GM23338 (cell line): ENCODE measurements around the gene OR52D1.

Source experiments
- CREB1 ChIP-seq: fragments of 250-450 bp; sonication (Bioruptor Pico); IDR thresholded peaks from 2 replicates; pipeline ENCODE4 v1.5.0; 2020; ENCODE audit warnings: low read depth, mild to moderate bottlenecking, moderate library complexity
- EZH2phosphoT487 ChIP-seq: fragments of 200-600 bp; sonication (generic); IDR thresholded peaks from one replicate; pipeline ENCODE4 v1.8.1; 2018; ENCODE audit warnings: antibody characterized with exemption; ENCODE audit not compliant: unreplicated experiment
- POLR2AphosphoS5 ChIP-seq: IDR thresholded peaks from 2 replicates; pipeline ENCODE4 v1.6.1; 2016; ENCODE audit warnings: antibody characterized with exemption, low read depth
- REST ChIP-seq: IDR thresholded peaks from one replicate; pipeline ENCODE4 v1.6.1; 2018; ENCODE audit warnings: antibody characterized with exemption; ENCODE audit not compliant: unreplicated experiment
- TF ChIP-seq, protein P1 (sequence below), 2 experiments: fragments of 200-600 bp in 1 of 2; sonication (generic) in 1 of 2; conservative IDR thresholded peaks; 2 replicates each; pipeline versions ENCODE4 v1.5.1 to v1.6.1; 2016 to 2017; ENCODE audit warnings: antibody characterized with exemption in 2 of 2, low read depth in 2 of 2, mild to moderate bottlenecking in 2 of 2, moderate library complexity in 1 of 2

GRCh38 chr11:5499671-5500070 lies 11.2 kb downstream of the OR52D1 start:
- TF ChIP-seq EZH2phosphoT487 (no peak), CREB1 (no peak), POLR2AphosphoS5 (no peak), REST (no peak)
- TF ChIP-seq, protein P1, sequence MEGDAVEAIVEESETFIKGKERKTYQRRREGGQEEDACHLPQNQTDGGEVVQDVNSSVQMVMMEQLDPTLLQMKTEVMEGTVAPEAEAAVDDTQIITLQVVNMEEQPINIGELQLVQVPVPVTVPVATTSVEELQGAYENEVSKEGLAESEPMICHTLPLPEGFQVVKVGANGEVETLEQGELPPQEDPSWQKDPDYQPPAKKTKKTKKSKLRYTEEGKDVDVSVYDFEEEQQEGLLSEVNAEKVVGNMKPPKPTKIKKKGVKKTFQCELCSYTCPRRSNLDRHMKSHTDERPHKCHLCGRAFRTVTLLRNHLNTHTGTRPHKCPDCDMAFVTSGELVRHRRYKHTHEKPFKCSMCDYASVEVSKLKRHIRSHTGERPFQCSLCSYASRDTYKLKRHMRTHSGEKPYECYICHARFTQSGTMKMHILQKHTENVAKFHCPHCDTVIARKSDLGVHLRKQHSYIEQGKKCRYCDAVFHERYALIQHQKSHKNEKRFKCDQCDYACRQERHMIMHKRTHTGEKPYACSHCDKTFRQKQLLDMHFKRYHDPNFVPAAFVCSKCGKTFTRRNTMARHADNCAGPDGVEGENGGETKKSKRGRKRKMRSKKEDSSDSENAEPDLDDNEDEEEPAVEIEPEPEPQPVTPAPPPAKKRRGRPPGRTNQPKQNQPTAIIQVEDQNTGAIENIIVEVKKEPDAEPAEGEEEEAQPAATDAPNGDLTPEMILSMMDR (conservative IDR thresholded peaks at IDR 0.05; ENCODE audit: low read depth in 2 of 2), result no peak
